Measurements from ENCODE around the gene AFF3. TPM values are rescaled to one million over a fixed set of nuclear protein-coding genes. Genes with fewer than 3 reads are reported as not detected.
"Not testable (repeated sequence)": the region's sequence is repeated elsewhere in the genome, so short reads cannot be mapped to it uniquely, and the experiment has no call there.

Gene AFF3
- total RNA-seq, 1 experiment from 2014 or later, result 0.61 TPM

DNA sequence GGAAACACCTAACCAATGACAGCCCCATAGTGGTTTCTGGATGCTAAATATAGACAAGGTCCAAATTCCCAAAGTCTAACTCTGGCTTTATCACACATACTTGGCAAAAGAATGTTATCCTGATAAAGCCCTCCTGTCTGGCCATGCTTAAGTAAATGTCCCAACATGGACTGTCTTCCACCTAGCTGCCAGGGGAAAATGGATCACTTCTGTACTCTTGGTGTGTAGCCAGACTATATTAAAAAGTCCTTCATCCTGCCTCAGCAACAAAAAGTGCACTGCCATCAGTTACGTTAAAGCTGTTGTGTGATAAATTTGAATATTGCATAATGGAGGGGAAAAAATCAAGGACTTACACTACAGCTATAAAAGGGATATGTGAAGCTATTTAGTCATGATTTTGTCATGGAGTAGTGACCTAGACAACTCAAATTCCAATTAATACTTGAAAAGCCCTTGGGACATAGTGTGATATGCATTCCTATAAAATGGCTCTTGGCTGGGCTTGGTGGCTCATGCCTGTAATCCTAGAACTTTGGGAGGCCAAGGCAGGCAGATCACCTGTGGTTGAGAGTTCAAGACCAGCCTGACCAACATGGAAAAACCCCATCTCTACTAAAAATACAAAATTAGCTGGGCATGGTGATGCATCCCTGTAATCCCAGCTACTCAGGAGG is 60.0 kb downstream of the AFF3 start:
- H3K9ac ChIP-seq (ENCODE audit: low read length); ATAC-seq; DNase-seq (ENCODE audit: low read depth, low spot score); H3K36me3 ChIP-seq (ENCODE audit: control insufficient read depth in 1 of 2, insufficient read depth in 2 of 2, low read length in 2 of 2); CTCF ChIA-PET; RAD21 ChIA-PET (ENCODE audit: low non-redundant PET in 1 of 2, low total read pairs in 2 of 2, uncharacterized antibody in 2 of 2, unreplicated experiment in 2 of 2); H3K27ac ChIP-seq (ENCODE audit: low read depth, low read length); H3K9me3 ChIP-seq (ENCODE audit: control insufficient read depth in 1 of 2, insufficient read depth in 1 of 2, low read depth in 1 of 2, low read length in 2 of 2); BruUV-seq (replicated peaks); H3K4me3 ChIP-seq (replicated peaks in 1 of 2; ENCODE audit: low read depth in 1 of 2, low read length in 2 of 2); H4K20me1 ChIP-seq (ENCODE audit: insufficient read depth); H3K79me2 ChIP-seq (ENCODE audit: insufficient read depth, low read length); H3K9me2 ChIP-seq (ENCODE audit: insufficient read depth); POLR2A ChIA-PET; H3K4me1 ChIP-seq (ENCODE audit: control insufficient read depth in 1 of 2, insufficient read depth in 2 of 2, low read length in 2 of 2); H2AFZ ChIP-seq (ENCODE audit: low read depth, low read length, poor library complexity, severe bottlenecking); intact Hi-C loops (cut with micrococcal nuclease); H3K4me2 ChIP-seq (ENCODE audit: low read length): not testable (repeated sequence)
- H3K27me3 ChIP-seq (ENCODE audit: insufficient read depth, low read length), result peaks cover 17% of the 10 kb centered on the region

GRCh38 chr2:100077935-100078334 is 64.5 kb downstream of the AFF3 start:
- Histone ChIP-seq H3K79me2 (ENCODE audit: insufficient read depth, low read length) (no peaks in the 10 kb centered on the region), H3K4me2 (ENCODE audit: low read length) (no peak overlapping the region), H3K27me3 (ENCODE audit: insufficient read depth, low read length) (peaks cover 61% of the 10 kb centered on the region), H3K4me1 (ENCODE audit: control insufficient read depth in 1 of 2, insufficient read depth in 2 of 2, low read length in 2 of 2) (no peaks in the 10 kb centered on the region), H4K20me1 (ENCODE audit: insufficient read depth) (no peaks in the 10 kb centered on the region), H3K9me3 (ENCODE audit: control insufficient read depth in 1 of 2, insufficient read depth in 1 of 2, low read depth in 1 of 2, low read length in 2 of 2) (no peaks in the 10 kb centered on the region), H2AFZ (ENCODE audit: low read depth, low read length, poor library complexity, severe bottlenecking) (no peak overlapping the region), H3K9ac (ENCODE audit: low read length) (no peak overlapping the region), H3K27ac (ENCODE audit: low read depth, low read length) (no peak overlapping the region), H3K4me3 (replicated peaks in 1 of 2; ENCODE audit: low read depth in 1 of 2, low read length in 2 of 2) (no peak overlapping the region), H3K9me2 (ENCODE audit: insufficient read depth) (no peaks in the 10 kb centered on the region), H3K36me3 (ENCODE audit: control insufficient read depth in 1 of 2, insufficient read depth in 2 of 2, low read length in 2 of 2) (no peaks in the 10 kb centered on the region)
- DNase-seq (ENCODE audit: low read depth, low spot score) (no peak), ATAC-seq (no peak)
- intact Hi-C loops (cut with micrococcal nuclease), result no loop called here
- ChIA-PET RAD21 (ENCODE audit: low non-redundant PET in 1 of 2, low total read pairs in 2 of 2, uncharacterized antibody in 2 of 2, unreplicated experiment in 2 of 2) (no interaction called here), POLR2A (no interaction called here), CTCF (no interaction called here)
- BruUV-seq (replicated peaks), result no TSS peak
- TF ChIP-seq YY1 (IDR thresholded peaks at IDR 0.05; ENCODE audit: extremely low read depth, insufficient replicate concordance, low read depth, low read length) (no peak), SIN3A (IDR thresholded peaks at IDR 0.05; ENCODE audit: low read depth) (no peak), ELF1 (IDR thresholded peaks at IDR 0.05; ENCODE audit: borderline replicate concordance, low read depth) (no peak), REST (IDR thresholded peaks at IDR 0.05; ENCODE audit: low read depth) (no peak), FOSL1 (IDR thresholded peaks at IDR 0.05; ENCODE audit: low read depth) (no peak), POLR2A (IDR thresholded peaks at IDR 0.05; ENCODE audit: borderline replicate concordance, extremely low read depth, insufficient read depth, insufficient read length) (no peak), CBX3 (IDR thresholded peaks at IDR 0.05; ENCODE audit: low read depth) (no peak), SRF (IDR thresholded peaks at IDR 0.05; ENCODE audit: low read depth) (no peak), EZH2phosphoT487 (IDR thresholded peaks at IDR 0.05; ENCODE audit: borderline replicate concordance) (no peak), ZFX (IDR thresholded peaks at IDR 0.05) (no peak), EZH2 (IDR thresholded peaks at IDR 0.05) (no peak)
- TF ChIP-seq, protein P1, sequence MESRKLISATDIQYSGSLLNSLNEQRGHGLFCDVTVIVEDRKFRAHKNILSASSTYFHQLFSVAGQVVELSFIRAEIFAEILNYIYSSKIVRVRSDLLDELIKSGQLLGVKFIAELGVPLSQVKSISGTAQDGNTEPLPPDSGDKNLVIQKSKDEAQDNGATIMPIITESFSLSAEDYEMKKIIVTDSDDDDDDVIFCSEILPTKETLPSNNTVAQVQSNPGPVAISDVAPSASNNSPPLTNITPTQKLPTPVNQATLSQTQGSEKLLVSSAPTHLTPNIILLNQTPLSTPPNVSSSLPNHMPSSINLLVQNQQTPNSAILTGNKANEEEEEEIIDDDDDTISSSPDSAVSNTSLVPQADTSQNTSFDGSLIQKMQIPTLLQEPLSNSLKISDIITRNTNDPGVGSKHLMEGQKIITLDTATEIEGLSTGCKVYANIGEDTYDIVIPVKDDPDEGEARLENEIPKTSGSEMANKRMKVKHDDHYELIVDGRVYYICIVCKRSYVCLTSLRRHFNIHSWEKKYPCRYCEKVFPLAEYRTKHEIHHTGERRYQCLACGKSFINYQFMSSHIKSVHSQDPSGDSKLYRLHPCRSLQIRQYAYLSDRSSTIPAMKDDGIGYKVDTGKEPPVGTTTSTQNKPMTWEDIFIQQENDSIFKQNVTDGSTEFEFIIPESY (IDR thresholded peaks at IDR 0.05; ENCODE audit: extremely low read depth, insufficient replicate concordance, low read length), result no peak
- TF ChIP-seq, protein P2, sequence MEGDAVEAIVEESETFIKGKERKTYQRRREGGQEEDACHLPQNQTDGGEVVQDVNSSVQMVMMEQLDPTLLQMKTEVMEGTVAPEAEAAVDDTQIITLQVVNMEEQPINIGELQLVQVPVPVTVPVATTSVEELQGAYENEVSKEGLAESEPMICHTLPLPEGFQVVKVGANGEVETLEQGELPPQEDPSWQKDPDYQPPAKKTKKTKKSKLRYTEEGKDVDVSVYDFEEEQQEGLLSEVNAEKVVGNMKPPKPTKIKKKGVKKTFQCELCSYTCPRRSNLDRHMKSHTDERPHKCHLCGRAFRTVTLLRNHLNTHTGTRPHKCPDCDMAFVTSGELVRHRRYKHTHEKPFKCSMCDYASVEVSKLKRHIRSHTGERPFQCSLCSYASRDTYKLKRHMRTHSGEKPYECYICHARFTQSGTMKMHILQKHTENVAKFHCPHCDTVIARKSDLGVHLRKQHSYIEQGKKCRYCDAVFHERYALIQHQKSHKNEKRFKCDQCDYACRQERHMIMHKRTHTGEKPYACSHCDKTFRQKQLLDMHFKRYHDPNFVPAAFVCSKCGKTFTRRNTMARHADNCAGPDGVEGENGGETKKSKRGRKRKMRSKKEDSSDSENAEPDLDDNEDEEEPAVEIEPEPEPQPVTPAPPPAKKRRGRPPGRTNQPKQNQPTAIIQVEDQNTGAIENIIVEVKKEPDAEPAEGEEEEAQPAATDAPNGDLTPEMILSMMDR (IDR thresholded peaks at IDR 0.05 in 2 of 3, conservative IDR thresholded peaks at IDR 0.05 in 1 of 3; ENCODE audit: borderline replicate concordance in 1 of 3, insufficient read depth in 1 of 3, low read depth in 2 of 3, low read length in 2 of 3), result no peak

All from HCT116 (cell line).